HG03558 (cell line): Measurements from ENCODE around the gene CNOT1.

Source experiments
- ATAC-seq: cut with Tn5 transposase; IDR thresholded peaks from one replicate; pipeline ENCODE4 v1.9.1; 2021; ENCODE audit warnings: moderate number of reproducible peaks; ENCODE audit not compliant: unreplicated experiment; ENCODE audit errors: extremely low read depth

Gene CNOT1

DNA sequence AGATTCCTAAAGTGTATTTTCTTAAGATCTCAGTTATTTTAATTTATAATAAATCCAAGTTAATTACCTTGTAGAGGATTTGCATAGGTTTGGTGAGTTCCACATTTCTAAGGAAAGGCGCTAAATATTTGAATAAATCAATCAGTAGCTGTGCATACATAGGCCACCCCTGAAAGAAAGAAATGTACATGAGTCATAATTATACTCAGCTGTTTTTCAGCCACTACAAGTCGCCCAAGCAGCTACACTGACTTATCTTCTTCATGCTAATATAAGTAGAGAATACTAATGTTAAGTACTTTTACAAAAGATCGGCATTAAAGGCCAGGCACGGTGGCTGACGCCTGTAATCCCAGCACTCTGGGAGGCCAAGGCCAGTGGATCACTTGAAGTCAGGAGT lies 99.4 kb downstream of the CNOT1 start:
- ATAC-seq, result no peak

DNA sequence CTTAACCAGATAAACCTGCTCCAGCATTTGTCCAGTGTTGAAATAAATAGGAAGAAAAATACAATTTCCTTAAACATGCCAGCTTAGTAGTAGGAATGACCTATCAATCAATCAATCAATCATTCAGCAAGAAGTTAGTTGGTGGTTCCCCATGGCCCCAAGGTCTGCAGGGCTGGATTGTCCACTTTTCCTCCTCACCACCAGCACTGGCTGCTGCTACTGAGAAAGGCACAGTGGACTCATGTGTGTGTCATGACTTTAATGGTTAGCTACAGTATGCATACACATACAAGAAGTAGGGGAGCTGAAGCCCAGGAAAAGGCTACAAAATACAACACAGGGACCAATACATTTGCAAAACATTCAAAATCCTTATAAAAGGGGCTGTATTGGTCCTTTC lies 109.9 kb downstream of the CNOT1 start:
- ATAC-seq, result no peak

DNA sequence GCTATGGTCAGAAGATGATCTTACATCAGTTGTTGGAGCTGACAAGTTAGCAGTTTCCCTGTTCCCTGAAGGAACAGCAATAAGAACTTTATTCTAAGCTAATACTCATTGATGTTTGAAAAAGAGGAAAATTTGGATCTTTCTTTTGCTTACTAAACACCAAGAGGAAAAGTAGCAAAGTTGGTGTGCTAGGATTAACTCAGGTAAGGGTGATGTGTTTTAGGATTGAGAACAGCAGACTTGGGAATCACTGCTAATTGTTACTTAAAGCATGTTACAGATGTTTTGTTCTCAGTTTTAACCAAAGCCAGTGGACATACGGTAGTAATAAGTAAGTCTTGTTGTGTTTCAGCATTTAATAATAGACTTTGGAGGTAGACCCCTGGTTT lies 110.7 kb downstream of the CNOT1 start:
- ATAC-seq, result no peak

DNA sequence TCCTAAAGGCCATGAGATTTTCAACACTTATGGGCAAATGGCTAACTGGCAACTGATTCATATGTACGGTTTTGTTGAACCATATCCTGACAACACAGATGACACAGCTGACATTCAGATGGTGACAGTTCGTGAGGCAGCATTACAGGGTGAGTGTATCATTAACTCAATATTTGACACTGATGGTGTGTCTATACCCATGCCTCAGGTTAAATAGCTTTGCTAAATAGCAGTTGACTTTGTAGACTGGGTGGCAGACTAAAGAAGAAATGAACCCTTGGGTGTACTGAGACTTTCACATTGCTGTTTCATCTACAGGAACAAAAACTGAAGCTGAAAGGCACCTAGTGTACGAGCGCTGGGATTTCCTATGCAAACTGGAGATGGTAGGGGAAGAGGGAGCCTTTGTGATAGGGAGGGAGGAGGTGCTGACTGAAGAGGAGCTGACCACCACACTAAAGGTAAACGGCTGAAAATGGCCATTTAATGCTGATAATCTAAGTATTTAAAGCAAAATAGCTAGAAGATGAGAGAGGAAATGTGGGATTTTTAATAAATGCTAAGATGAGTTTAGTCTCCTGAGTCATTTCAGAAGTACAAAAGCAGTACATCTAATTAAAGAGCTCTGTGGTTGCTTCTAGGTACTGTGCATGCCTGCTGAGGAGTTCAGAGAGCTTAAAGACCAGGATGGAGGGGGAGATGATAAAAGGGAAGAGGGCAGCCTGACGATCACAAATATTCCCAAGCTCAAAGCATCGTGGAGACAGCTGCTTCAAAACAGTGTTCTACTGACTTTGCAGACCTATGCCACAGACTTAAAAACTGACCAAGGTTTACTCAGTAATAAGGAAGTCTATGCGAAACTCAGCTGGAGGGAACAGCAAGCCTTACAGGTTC lies 111.3 kb downstream of the CNOT1 start:
- ATAC-seq, result no peak

DNA sequence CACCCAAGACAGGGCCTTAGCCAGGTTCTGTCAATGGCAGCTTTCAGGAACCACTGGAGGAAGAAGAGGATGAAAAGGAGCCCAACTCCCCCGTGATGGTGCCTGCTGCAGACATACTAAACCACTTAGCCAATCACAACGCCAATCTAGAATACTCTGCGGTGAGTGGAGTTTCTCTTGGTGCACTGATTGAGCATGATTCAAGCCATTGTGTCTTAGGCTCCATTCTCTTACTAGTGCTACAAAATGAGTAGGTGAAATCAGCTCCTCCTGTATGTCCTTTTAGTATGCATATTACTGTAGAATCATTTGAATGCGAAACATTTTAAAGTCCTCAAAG lies 112.9 kb downstream of the CNOT1 start:
- ATAC-seq, result no peak

DNA sequence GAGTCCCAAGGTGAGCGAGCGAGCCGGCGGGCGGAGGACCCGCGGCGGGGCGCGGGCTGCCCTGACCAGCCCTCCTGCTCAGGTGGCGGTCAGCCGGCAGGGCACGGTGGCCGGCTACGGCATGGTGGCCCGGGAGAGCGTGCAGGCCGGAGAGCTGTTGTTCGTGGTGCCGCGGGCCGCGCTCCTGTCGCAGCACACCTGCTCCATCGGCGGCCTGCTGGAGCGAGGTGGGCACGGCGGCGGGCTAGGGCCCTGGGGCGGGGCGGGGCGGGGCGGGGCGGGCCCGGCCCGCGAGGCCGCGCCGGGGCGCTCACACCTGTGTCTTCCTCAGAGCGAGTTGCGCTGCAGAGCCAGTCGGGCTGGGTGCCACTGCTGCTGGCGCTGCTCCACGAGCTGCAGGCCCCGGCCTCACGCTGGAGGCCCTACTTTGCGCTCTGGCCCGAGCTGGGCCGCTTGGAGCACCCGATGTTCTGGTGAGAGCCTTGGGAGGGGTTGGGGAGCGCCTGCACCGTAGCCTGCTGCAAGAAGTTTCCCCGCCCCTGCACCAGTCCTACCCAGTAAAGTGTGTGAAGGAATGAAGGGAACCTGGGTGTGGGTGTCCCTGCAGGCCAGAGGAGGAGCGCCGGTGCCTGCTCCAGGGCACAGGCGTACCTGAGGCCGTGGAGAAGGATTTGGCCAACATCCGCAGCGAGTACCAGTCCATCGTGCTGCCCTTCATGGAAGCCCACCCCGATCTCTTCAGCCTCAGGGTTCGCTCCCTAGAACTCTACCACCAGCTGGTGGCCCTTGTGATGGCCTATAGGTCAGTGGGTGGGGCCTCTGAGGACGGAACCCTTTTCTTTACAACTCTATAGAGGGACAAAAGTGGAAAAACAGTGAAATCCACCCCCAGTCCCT lies 113.5 kb downstream of the CNOT1 start:
- ATAC-seq, result no peak

DNA sequence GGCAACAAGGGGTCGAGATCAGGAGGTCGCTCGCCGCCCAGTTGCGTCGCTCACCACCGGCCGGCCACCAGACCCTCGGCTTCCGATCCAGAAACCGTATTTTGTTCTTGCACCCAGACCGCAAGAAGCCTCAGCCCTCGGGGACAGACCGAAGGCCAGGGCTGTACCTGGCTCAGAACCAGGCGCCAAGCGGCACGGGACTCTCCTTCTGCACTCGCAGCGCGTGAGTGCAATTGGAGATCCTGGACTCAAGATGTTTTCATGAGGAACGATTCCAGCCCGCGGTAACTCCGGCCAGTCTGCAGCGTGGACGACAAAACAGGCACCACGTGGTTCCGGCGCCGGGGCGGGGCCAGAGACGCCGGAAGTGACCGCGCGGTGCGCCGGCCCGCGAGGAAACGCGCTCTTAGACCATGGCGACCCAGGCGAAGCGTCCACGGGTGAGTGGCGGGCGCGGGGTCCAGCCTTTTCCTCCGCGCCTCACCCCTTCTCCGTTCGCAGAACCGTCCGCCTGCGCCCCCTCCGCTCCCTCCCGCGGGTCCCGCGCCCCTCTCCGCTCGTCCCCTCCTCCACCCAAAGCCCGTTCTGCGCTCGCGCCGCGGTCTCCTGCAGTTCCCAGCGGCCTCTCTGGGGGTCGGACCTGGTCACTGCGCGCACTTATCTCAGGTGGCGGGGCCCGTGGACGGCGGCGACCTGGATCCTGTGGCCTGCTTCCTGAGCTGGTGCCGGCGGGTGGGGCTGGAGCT lies 114.3 kb downstream of the CNOT1 start, which contains the start of gene SETD6:
Gene SETD6, plus strand, starts transcription at position 393 of the 746 bp plus-strand sequence. Its CDS starts 21 bp downstream, at position 414.
- ATAC-seq, result peak; percentile 45

DNA sequence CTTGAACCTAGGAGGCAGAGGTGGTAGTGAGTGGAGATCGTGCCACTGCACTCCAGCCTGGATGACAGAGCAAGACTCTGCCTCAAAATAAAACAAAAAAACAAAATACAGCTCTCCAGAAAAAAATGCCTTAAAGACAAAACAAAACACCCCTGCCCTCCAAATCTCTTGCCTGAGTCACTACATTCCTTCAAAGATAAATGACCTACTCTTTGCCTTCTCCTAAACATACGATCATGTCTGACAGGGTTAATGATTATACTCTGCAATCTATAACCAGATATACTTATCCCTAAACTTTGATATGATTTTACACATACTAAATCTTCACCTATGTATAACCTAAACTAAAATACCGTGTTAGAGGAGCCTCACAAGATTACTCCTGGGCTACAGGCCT lies 115.8 kb downstream of the CNOT1 start:
- ATAC-seq, result no peak

DNA sequence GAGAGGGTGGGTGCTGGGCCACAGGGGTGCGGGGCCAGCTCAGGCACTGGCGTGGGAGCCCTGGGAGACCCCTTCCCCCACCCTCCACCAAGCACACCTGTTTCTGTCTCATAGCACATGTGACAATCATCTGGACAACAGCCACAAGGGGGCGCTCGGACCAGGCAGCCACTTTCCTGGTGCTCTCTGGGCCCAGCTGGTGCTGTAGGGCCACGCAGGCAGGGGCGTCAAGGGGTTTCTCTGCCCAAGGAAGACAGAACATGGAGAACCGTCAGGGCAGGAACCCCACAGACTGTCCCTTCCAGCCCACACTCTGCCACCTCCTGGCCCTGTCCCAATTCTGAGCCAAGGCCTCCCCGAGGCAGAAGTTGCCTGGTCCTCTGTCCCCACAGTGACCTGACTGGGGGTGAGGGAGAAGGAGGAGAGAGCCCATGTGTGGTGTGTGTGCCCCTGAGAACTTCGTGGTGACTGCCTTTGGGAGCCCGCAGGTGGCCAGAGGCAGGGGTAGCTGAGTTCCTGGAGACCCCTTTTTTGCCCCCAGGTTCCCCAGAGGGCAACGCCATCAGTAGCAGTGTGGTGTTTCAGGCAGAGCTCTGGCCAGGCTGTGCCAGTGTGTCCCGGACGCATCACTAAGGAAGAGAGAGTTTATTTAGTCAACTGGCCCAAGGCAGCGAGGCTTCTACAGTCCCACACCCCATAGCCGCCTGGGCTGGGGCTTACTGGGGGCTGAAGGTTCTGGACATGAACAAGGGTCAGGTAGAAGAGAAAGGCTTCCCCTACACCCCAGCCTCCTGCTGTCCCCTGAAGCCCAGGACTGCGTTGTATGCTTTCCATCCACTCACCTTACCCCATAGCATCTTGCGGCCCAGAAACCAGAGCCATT lies 117.5 kb downstream of the CNOT1 start:
- no peak for ATAC-seq

DNA sequence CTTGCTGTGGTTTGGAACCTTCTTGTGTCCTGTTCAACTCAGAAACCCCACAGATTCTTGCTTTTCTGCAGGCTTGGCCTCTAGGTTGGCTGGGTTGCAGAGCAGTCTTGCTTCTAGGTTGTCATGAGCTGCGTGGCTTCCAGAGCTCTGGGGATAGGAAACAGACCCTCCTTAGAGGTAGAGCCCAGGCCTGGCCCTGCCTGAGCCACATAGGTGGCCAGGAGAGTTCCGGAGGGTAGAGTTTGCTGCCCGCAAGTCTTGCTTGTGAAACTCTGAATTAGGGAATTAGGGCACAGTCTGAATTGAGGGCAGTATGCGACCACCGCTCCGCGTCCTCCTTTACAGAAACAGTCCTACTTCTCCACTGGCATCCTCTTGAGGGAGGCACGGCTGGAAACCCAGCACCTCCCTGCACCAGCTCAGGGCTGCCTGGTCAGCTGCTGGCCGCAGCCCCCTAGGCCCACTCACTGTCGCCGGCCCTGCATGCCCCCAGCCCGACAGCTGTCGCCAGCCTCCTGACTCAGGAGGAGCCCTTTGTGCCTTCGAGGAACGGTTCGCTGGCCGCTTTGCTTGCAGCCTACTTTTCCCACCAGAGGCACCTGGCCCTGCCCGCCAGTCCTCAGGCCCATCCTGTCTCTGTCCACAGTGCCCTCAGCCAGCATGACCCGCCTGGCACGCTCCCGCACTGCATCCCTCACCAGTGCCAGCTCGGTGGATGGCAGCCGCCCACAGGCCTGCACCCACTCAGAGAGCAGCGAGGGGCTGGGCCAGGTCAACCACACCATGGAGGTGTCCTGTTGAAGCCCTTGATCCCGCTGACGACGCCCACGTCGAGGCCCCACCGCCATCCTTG lies 118.6 kb downstream of the CNOT1 start:
- ATAC-seq, result no peak

DNA sequence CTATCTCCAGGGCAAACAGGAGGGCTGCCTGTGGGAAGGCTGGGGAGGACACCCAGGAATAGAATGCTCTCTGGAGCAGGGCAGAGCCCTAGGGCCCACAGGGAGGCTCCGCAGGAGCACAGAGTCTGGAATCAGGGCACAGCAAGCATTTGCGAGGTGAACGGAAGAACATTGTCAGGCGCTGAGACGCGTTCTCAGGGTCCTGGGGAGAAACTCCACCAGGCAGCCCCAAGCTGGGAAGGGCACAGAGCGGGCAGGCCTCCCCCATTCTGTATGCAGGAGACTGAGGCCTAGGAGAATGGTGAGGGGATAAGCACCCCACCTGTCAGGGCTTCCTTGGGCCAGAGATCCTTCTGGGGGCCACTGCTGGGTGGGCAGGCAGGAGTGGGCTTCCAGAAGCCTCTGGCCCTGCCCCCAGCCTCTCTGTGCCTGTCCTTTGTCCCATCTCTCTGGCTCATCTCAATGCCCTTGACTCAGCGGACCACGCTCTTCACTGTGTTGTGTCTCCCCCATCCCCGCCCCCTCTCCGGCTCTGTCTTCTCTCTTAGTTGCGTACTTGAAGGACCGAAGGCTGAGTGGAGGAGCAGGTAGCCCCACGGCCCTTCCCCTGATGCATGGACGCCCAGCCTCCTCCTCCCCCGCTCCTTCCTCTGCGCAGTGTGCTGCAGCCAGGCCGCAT lies 119.4 kb downstream of the CNOT1 start:
- no peak for ATAC-seq

DNA sequence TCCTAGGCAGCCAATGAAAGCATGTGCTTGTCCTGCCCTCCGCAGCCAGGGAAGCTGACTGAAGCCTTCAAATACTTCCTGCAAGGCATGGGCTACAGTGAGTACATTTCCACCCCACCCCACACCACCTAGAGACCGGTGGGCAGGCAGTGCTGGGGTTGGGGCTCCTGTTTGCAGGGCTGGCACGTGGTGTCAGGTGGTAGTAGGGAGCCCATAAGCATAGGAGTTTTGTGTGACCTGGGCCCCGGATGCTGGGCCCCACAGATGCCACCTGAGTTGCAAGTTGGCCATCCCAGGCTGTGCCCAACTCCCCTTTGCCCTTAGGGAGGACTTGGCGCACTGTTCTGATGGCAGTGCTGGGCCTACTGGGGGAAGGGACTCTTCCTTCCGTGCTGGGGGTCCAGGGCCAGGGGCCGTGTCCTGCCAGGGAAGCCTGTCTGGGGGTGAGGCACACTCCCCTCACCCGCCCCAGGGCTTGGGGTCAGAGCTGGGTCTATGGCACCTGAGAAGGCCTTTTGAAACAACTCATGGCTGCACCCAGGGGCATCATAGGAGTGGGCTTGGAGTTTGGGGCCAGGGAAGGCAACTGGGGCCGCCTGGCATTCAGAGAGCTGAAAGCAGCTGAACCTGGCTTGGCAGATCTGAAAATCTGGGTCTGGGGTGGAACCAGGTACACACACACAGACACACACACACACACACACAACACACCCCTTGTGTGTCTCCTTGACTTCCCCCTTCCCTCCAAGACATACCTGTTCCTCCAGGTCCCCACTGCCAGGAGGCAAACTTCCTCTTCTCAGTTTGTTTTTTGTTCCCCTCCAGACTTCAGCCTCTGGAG lies 120.2 kb downstream of the CNOT1 start:
- ATAC-seq, result no peak

DNA sequence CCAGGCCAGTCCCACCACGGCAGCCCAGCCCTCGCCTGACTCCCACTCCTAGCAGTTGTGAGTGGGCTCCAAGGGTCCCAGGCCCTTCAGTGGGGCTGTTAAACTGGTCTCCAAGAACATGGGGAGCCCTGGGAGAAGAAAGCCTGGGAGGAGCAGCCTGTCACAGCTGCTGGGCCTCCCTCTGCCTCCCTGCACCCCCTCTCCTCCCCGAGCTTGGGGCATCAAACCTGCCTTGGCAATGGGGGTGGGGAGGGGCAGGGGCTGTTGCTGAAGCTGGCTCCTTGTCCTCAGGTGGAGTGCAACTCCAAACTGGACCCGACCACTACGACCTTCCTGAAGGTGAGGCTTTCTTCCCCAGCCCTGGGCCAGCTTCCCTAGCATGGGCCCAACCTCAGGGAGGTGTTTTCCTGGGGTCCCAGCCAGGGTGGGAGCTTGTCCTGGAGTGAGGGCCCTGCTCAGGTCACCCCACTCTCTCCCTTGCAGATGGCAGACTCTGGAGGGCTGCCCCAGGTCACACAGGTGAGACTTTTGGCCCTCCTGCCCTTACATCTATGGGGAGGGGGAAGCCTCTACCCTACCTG lies 120.9 kb downstream of the CNOT1 start:
- ATAC-seq, result no peak

DNA sequence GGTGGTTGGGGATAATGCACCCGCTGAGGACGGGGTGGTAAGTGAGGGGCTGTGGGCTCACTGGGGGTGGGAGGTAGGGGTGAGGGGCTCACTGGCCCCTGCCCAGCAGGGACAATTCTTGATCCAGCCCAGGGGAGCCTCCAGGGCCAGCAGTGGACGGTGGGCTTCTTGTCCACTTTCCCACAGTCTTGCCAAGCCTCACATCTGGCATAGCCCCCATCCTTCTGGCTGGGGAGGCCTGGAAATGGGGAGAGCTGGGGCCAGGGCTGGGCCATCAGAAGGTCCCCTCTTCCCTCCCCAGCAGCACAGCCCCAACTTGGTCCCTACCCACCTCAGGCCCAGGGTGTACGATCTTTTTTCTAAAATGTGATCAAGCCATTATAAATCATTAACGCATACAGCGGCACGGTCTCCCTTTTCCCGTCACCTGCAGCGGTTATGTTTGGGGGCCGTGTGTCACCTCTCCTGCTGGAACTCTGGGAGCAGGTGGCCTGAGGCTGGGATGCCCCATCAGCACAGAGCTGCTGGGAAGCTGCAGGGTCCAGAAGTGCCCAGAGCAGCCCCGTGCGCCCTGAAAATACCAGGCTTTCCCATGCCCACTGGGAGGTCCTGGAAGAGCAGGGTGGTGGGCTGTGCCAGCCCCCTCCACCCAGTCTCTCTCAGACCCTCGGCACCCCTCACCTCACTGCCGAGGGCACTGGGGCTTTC lies 121.5 kb downstream of the CNOT1 start:
- ATAC-seq, result no peak

DNA sequence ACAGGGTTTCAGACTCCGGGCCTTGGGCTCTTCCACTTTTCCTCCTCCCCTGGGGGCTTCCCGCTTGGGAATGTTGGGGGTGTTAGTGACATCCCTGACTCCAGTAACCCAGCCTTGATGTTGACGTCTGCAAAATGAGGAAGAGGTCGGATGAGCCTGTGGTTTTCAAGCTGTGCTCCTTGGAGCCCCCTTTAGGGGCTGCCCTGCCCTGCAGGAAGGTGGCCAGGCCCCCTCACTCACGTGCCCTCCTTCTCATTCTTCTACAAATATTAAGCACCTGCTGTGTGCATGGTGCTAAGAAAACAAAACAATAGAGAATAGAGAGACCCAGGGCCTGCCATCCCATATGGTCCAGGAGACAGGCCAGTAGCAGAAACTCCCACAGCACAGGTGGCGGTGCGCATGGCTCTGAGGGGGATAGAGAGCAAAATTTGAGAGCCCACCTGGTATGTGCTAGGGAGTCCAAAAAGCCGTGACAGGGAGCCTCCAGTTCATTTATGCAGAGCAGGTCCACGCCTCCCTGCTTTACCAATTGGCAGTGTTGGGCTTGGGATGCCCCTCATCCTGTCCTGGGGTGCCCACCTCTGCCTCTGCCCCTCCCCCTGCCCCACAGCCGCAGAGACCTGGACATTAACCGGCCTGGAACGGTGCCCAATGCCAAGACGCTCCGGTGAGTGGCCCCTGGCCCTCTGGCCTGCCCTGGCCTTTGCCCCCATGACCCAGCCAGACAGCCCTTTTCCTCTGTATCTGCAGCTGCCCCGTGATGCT lies 122.2 kb downstream of the CNOT1 start:
- ATAC-seq, result no peak
